K562 (cell line): ENCODE results near the gene SSH3. TPM values are rescaled to one million over a fixed set of nuclear protein-coding genes. Genes with fewer than 3 reads are reported as not detected.

Source experiments
- AFF4 ChIP-seq: sonication (generic); formaldehyde crosslinking; IDR thresholded peaks from 2 replicates; pipeline ENCODE4 v1.8.0; 2023; ENCODE audit warnings: mild to moderate bottlenecking, missing genetic modification reagents
- CHD4 ChIP-seq: fragments of 200-600 bp; sonication (generic); IDR thresholded peaks from 3 replicates; pipeline ENCODE4 v1.6.1; 2012; ENCODE audit warnings: low read depth, mild to moderate bottlenecking, mixed read lengths, low read length, inconsistent platforms; ENCODE audit not compliant: insufficient read depth, insufficient replicate concordance, poor library complexity, severe bottlenecking
- HDAC8 ChIP-seq: fragments of 450-650 bp; IDR thresholded peaks from 2 replicates; pipeline ENCODE4 v1.6.1; 2016; ENCODE audit warnings: mild to moderate bottlenecking, missing genetic modification characterization, moderate library complexity, missing compliant biosample characterization
- HMBOX1 ChIP-seq: sonication (generic); IDR thresholded peaks from 2 replicates; pipeline ENCODE4 v1.6.1; 2016
- IRF9 ChIP-seq: fragments of 450-650 bp; IDR thresholded peaks from 2 replicates; pipeline ENCODE4 v1.6.1; 2016; ENCODE audit warnings: missing biosample characterization, missing genetic modification characterization
- JUNB ChIP-seq: fragments of 450-650 bp; formaldehyde crosslinking; conservative IDR thresholded peaks from 2 replicates; pipeline ENCODE4 v1.4.0; 2020; ENCODE audit warnings: mild to moderate bottlenecking
- MIER1 ChIP-seq: fragments of 450-650 bp; IDR thresholded peaks from 2 replicates; pipeline ENCODE4 v1.6.1; 2016; ENCODE audit warnings: antibody characterized with exemption, mild to moderate bottlenecking, low read depth
- SIRT6 ChIP-seq: IDR thresholded peaks from one replicate; pipeline ENCODE4 v1.6.1; 2012; ENCODE audit warnings: low read depth, mild to moderate bottlenecking, control low read depth, inconsistent platforms, low read length, moderate library complexity
- ZBTB34 ChIP-seq: fragments of 250-450 bp; sonication (Bioruptor Pico); IDR thresholded peaks from 2 replicates; pipeline ENCODE4 v1.8.0; 2021; ENCODE audit warnings: mild to moderate bottlenecking, moderate library complexity
- ZC3H4 ChIP-seq: sonication (generic); formaldehyde crosslinking; IDR thresholded peaks from 2 replicates; pipeline ENCODE4 v1.9.0; 2021; ENCODE audit warnings: missing genetic modification reagents, borderline replicate concordance
- ZEB2 ChIP-seq: fragments of 450-650 bp; IDR thresholded peaks from 2 replicates; pipeline ENCODE4 v1.6.1; 2016
- ZNF395 ChIP-seq: fragments of 200-800 bp; sonication (Bioruptor generic); IDR thresholded peaks from 2 replicates; pipeline ENCODE4 v1.6.1; 2017; ENCODE audit warnings: missing genetic modification characterization, missing compliant biosample characterization
- ZNF655 ChIP-seq: fragments of 250-450 bp; sonication (Bioruptor Pico); IDR thresholded peaks from 2 replicates; pipeline ENCODE4 v1.5.0; 2021
- ZNF75A ChIP-seq: fragments of 450-650 bp; formaldehyde crosslinking; IDR thresholded peaks from 2 replicates; pipeline ENCODE4 v1.4.0; 2020; ENCODE audit warnings: mild to moderate bottlenecking
- polyA plus RNA-seq, 8 experiments: library from polyadenylated mRNA; depleted of rRNA in 4 of 8; stranded (reverse) in 5 of 8; unstranded in 3 of 8; fragments of >200 nt; fragmentation: Nextera tagmentation in 2 of 8; fragmentation: Illumina TruSeq in 1 of 8; extraction: Ambion mirVana in 2 of 8; extraction: Trizol in 1 of 8; gene quantifications; 2 replicates each; pipeline versions ENCODE4 v1.2.1 to v1.2.3, GENCODE V29; 2011 to 2014; ENCODE audit warnings: inconsistent platforms in 1 of 8, missing spikeins in 1 of 8
- total RNA-seq, 7 experiments: library from RNA; depleted of rRNA in 6 of 7; stranded (reverse); fragments of >200 nt in 6 of 7; fragmentation: Illumina TruSeq in 2 of 7; extraction: Trizol in 2 of 7; gene quantifications; 2 replicates each; pipeline versions ENCODE4 v1.2.1 to v1.2.3, GENCODE V29; 2011 to 2021; ENCODE audit warnings: low replicate concordance in 1 of 7

Gene SSH3
- total and polyA plus RNA-seq, 9 of the 15 experiments (the other 6 are each of a cell fraction or from before 2014, with no cell fraction given) = 0.07 to 1.0 (median 0.24) TPM; not detected in 3

- 0 out of 2 replicates have a peak, but pooled peaks have one; percentile 54 for TF ChIP-seq ZNF395 (CRISPR knock-in tag)
- TF ChIP-seq ZBTB34 (CRISPR knock-in tag) = no peak
- no peak for TF ChIP-seq JUNB (CRISPR knock-in tag)
- no peak for TF ChIP-seq SIRT6
- no peak for TF ChIP-seq ZNF75A (CRISPR knock-in tag)
- no peak for TF ChIP-seq ZEB2
- TF ChIP-seq HDAC8 (tag) = no peak
- TF ChIP-seq AFF4 (CRISPR knock-in tag) = 0 out of 2 replicates have a peak, but pooled peaks have one; percentile 25
- no peak for TF ChIP-seq ZNF655 (CRISPR knock-in tag)
- no peak for TF ChIP-seq HMBOX1
- no peak for TF ChIP-seq IRF9 (tag)
- no peak for TF ChIP-seq MIER1
- no peak for TF ChIP-seq ZC3H4 (CRISPR knock-in tag)
- TF ChIP-seq CHD4 = no peak
Measured at GRCh38 chr11:67353317-67354074, 50.2 kb downstream of the SSH3 start, which contains the start of gene POLD4 (continued).
